GM21825 (cell line): ENCODE data around the gene SEMA5A.

Source experiments
- ATAC-seq: cut with Tn5 transposase; IDR thresholded peaks from one replicate; pipeline ENCODE4 v1.9.1; 2021; ENCODE audit warnings: mild to moderate bottlenecking, moderate library complexity; ENCODE audit not compliant: unreplicated experiment

SEMA5A gene

GRCh38 chr5:9094582-9094981 is 451.3 kb downstream of the SEMA5A start:
- no peak for ATAC-seq

GRCh38 chr5:9091896-9092662 is 453.8 kb downstream of the SEMA5A start:
- ATAC-seq = no peak

- ATAC-seq = no peak
These were observed 455.4 kb downstream of the SEMA5A start for GRCh38 chr5:9090381-9091026.

- ATAC-seq = no peak
These were observed 456.0 kb downstream of the SEMA5A start for GRCh38 chr5:9089893-9090292.

DNA sequence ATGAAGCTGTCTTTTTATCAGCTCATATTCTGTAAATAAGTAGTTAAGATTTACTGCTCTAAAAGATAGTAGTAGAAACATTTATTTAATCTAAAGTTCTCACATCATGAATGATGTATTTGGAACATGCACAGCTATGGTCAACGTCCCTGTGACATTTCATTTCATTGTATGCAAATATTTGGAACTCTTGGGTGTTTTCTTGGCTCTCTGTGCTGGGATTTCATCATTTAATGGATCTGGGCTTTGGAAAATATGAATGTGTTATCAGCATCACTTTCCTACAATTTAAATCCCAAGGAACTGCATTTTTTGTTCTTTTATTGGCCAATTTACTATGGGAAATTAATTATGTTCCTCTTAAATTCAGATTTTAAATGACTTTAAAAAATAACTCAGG is 462.9 kb downstream of the SEMA5A start:
- no peak for ATAC-seq

DNA sequence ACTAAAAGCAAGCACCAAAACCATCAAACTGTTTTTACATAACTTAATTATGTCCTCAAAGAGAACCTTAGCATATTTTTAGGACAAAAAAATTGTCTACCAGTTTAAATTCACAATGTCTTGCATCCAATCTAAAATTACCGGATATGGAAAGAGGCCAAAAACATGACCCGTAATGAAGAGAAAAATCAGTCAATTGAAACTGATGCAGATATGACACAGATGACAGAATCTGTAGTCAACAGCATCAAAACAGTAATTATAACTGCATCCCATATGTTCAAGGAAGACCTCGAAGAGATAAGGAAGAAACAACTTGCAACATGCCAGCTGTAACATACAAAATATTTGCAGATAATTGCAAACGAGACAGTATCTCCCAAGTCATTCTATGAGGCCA is 473.2 kb downstream of the SEMA5A start:
- no peak for ATAC-seq

DNA sequence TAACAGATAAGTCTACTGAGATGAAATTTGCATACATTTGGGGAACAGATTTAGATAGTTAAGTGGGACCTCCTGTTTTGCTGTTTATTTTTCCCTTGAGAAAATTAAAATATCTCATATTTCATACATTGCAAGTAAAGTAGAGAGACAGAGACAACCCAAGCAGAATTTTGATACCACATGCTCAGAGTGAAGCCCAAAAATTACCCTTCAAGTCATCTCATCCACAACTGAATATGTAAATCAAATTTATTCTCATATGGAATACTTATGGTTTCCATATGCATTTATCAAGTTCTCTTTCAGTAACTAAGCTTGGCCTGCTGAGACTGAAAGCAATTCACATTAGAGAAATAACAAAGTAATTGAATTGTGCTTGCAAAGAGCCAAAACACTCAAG is 474.4 kb downstream of the SEMA5A start:
- ATAC-seq = no peak

GRCh38 chr5:9071074-9071473 is 474.8 kb downstream of the SEMA5A start:
- ATAC-seq = no peak

DNA sequence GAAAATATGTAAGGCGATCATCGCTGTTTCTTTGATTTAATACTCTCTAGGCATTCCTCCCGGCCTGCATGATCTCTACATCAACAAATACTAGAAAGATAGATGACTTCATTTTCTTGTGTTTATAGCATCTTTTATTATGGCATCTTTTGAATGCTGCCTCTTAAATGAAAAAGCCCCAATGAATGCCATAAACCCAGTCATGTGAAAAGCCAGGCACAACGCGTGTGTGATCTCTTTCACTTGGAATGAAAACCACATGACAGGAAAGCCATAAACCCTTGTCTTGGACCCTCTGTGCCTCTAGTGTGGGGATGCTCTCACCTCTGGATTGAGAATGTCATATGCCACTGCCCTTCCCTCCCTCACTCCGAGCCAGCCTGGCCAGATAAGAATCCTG is 476.2 kb downstream of the SEMA5A start:
- no peak for ATAC-seq

GRCh38 chr5:9067154-9067553 is 478.7 kb downstream of the SEMA5A start:
- no peak for ATAC-seq

DNA sequence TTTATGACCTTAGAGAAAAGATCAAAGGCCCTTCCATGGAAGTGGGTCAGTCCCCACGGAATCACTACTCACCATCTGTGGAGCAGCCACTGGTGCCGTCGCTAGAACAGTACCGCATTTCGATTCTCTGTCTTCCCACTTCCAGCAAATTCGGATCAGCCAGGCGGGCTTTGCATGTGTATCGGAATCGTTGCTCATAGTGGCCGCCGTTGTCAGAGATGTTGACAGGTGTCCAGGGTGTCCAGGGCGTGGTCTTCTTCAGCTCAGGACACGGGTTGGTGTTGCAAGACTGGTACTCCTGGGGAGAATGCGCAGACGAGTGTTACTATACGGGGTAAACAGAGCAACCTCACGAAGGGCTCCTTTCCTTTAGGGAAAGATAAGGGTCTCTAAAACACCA is 479.5 kb downstream of the SEMA5A start:
- ATAC-seq = no peak

DNA sequence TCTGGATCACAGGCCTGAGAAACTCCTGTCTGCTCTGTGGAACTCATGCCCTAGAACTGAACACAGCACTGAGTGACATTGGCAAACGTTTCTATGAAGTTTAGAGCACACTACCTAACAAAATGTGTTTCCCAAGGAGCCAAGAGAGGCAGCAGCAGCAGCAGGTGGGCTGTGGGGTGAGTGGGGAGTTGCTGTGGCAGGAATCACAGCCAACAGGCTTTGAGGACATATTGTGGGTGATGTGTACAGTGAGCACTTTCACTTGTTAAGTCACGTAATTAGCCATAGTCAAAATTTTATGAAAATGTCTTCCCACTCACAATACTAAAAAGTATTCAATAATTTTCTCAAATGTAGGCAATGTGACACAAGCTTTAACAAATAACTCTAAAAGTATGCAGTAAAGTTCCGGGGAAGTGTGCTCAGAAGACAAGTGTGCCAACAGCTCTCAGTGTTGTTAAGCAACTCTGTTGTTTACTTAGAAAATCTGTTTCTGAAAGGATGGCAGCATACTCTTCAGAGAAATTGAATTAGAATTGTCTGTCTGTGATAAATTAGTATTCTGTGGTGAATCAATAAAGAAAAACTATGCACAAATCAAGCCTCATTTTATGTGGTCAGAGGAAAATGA is 482.1 kb downstream of the SEMA5A start:
- no peak for ATAC-seq

DNA sequence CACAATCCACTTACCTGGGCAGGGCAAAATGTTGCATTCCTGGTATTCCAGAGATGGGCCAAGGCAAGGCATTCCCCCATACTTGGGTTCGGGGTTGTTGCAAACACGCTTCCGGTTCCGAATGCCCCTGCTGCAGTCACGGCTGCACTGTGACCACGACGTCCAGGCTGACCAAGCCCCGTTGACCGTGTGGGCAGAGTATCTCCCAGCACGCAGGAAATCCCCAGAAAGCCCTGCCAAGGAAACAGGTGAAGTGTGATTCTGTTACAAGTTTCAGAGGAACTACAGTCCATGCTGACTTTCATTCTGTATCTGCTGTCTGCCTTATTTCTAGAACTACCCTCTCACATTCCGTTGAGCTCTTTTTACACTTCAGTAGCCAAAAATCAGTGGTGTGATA is 483.0 kb downstream of the SEMA5A start:
- ATAC-seq = no peak

GRCh38 chr5:9059920-9060691 is 485.8 kb downstream of the SEMA5A start:
- ATAC-seq = no peak

DNA sequence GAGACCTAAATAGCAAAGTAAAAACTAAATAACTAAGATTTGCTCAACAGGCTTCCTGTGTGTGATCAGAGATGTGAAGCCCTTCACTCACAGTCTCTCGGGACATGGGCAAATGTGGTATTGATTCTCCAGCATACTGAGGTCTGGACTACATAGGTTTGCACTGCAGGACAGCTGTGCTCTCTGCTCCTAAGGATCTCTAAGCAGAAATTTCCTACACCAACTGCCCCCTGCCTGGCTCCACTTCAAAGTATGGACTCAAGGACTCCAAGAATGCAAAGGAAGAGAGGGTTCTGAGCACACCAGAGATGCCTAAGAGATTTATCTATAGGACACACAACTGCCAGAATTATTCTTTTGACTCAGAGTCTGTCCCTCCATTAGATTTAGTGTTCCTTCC is 487.2 kb downstream of the SEMA5A start:
- ATAC-seq = no peak

DNA sequence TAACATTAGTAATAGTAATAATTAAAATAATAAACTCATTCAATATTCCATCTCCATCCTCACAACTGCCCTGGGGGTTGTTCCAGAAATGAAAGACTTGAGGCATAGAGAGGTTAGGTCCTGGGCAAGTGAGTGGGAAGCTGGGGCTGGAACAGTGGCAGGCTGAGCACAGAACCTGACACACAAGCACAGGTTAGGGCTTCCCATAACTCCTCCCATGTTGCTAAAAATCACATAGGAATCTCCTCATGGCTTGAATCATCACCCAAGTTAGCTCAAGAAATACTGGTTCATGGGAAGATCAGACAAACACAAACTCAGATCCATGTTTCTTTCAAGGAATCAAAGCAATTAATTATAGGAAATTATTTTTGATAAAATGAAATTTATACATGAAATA is 487.7 kb downstream of the SEMA5A start:
- no peak for ATAC-seq

DNA sequence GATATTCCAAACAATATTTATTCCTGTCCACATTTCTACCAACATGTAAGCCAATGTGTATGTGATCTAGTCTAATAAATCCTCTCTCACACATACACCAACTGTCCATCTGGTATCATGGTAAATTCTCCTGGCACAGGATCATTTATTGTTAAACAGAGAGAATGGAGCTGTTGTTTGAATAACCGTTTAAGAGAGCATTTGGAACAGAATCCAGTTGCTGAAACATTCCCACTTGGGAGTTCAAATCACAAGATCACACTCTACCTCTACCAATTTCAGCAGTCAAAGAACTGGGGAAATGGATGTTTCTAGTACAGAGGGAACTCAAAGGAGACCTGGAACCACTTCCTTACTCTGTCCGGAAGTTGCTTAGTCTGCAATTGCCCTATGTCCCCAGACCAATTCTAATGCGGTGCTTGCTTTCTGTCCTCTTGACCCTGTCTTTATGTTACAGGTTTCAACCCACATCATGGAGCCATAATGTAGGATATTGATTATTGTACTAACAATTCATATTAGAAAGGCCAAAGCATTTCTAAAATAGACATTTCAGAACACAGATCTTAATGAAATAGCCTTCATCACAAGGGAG is 488.4 kb downstream of the SEMA5A start:
- ATAC-seq = no peak

DNA sequence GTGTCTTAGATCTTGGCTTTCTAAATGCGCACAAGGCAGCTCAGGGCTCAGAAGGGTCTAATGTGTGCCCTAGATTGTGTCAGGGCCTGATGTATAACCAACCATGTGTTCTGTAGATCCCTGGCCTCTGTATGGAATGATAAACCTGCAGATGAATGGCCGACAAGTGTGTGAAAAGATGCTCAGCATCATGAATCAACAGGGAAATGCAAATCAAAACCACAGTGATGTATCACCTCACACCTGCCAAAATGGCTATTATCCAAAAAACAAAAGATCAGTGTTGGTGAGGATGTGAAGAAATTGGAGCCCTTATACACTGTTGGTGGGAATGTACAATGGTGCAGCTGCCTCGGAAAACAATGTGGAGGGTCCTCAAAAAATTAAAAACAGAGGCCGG is 489.8 kb downstream of the SEMA5A start:
- no peak for ATAC-seq

DNA sequence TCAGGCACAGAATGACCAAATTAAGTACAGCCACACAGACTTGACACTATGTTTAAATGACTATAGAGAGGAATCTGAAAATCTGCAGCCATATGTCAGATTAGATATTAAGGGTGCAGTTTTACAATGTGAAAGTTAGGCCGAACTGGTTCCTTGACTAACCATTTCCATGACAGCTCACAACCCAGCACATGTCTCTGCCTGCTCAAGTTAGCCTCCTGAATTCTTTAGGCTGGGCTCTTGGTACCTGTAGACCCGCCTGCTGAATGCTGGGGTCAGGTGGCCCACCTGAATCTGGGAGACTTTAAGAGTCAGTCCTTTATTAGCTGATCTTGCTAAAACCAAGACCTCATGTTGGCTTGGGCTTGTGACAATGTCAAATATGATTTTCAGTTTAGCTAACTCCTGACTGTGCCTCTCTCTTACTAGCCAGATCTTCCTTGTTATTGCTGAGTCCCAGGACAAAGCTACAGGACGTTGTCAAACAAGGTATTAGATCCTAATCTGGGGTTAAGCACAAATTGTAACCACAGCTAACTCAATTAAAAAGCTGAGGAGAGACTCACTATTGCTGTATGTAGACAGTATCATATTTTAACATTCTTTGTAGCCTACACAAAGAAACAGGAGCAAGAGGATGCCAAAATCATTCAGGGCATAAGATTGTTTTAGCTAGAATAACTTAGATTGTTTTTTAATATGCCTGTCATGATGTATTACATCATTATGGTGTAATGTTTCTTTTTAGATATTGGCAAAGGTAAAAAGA is 490.9 kb downstream of the SEMA5A start:
- no peak for ATAC-seq

DNA sequence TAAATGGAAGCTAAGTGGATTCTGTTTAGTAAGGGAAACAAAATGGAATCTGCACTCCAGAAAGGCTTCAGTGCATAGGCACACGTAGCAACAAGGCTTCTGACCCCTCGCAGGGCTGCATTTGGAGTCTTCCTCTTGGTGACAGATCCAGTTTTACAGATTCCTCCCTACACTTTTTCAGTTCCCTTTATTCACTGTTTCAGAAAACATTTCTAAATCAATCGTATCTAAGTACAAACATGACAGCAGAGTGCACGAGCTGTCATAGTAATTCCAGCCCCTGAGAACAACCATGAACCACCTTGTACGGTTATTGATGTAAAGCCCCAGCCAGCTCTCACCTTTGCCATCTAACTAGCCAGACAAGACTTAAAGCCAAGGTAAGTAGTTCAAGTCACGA is 491.6 kb downstream of the SEMA5A start:
- no peak for ATAC-seq
